Measurements from ENCODE around the gene SHPK. TPM values are rescaled to one million over a fixed set of nuclear protein-coding genes. Genes with fewer than 3 reads are reported as not detected.

SHPK gene
- total RNA-seq, 1 experiment from 2014 or later = 8.4 TPM

DNA sequence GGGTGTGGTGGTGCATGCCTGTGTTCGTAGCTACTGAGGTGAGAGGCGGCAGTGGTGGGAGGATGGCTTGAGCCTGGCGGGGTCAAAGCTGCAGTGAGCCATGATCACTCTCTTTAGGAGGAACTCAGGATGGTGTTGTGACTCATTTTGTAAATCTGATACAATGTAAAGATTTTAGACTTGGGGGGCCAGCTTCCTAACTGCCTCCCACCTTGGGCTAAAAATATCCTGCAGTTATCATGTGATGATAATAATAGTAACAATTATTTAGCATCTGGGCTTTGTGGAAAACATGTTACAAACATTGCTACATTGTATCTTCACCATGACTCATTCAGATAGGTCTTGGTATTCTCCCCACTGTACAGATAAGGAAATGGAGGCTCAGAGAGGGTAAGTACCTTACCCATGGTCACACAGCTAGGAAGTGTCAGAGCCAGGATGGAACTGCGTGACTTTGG lies 7.9 kb upstream of the SHPK start:
- ATAC-seq (no peak), DNase-seq (ENCODE audit: low read depth, low spot score) (no peak)
- CTCF ChIA-PET = no interaction called here
- Histone ChIP-seq H3K27me3 (ENCODE audit: control insufficient read depth, insufficient read depth, low read length) (no peaks in the 10 kb centered on the region), H3K4me1 (ENCODE audit: control insufficient read depth, insufficient read depth, low read length) (no peaks in the 10 kb centered on the region), H3K4me3 (ENCODE audit: low read depth in 2 of 2, low read length in 2 of 2) (no peak overlapping the region), H3K36me3 (ENCODE audit: control insufficient read depth, insufficient read depth, low read length) (no peaks in the 10 kb centered on the region), H3K27ac (ENCODE audit: low read length) (no peak overlapping the region), H3K9me3 (ENCODE audit: control insufficient read depth, insufficient read depth, low read depth, low read length) (no peaks in the 10 kb centered on the region)
- POLR2A ChIA-PET = no interaction called here
- BruUV-seq (replicated peaks) = no TSS peak
- intact Hi-C loops (cut with micrococcal nuclease; ENCODE audit: unreplicated experiment) (no loop called here), in situ Hi-C loops (cut with HindIII; ENCODE audit: low pct_unique_long_range_greater_than_20kb, low sequenced_read_pairs) (no loop called here)
- TF ChIP-seq POLR2AphosphoS5 (IDR thresholded peaks at IDR 0.05; ENCODE audit: low read depth, low read length) (no peak), CTCF (IDR thresholded peaks at IDR 0.05) (no peak), TCF7L2 (IDR thresholded peaks at IDR 0.05; ENCODE audit: low read depth, low read length) (no peak), REST (IDR thresholded peaks at IDR 0.05; ENCODE audit: insufficient read depth in 1 of 2, low read depth in 2 of 2, low read length in 1 of 2) (no peak), SIN3A (IDR thresholded peaks at IDR 0.05; ENCODE audit: borderline replicate concordance, insufficient read depth, low read depth, low read length) (no peak)

DNA sequence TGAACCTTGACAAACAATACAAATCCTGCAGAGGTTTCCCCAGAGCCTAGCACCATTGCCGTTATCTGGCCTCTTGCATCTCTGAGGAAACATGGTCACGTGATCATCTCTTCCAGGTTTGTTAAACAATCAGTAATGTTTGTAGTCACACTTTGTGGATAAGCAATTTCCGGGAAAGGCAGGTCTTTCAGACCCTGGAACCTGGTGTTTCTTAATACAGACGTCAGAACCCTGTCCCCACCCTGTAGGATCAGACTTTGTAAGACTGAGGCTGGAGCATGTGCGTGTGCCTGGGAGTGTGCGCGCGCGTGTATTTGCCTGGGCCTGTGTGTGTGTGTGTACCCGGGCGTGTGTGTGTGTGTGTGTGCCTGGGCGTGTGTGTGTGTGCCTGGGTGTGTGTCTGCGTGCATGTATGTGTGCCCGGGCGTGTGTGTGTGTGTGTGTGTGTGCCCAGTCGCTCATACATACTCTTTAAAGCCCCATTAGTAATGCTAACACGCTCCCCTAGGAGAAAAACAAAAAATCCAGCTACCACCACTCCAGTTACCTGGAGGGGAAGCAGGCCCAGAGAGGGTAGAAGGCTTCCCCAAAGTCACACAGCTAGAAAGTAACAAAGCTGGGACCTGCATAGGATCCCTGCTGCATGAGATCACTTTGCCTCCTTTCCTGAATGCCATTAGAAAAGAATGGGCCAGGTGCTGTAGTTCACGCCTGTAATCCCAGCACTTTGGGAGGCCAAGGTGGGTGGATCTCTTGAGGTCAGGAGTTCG lies 5.9 kb upstream of the SHPK start:
- BruUV-seq (replicated peaks) = no TSS peak
- H3K27me3 ChIP-seq (ENCODE audit: control insufficient read depth, insufficient read depth, low read length) = no peaks in the 10 kb centered on the region
- in situ Hi-C loops (cut with HindIII; ENCODE audit: low pct_unique_long_range_greater_than_20kb, low sequenced_read_pairs) (no loop called here), intact Hi-C loops (cut with micrococcal nuclease; ENCODE audit: unreplicated experiment) (no loop called here)
- no peaks in the 10 kb centered on the region for H3K36me3 ChIP-seq (ENCODE audit: control insufficient read depth, insufficient read depth, low read length)
- no peaks in the 10 kb centered on the region for H3K9me3 ChIP-seq (ENCODE audit: control insufficient read depth, insufficient read depth, low read depth, low read length)
- ChIA-PET CTCF (no interaction called here), POLR2A (no interaction called here)
- DNase-seq (ENCODE audit: low read depth, low spot score) (no peak), ATAC-seq (no peak)
- no peak overlapping the region for H3K4me3 ChIP-seq (ENCODE audit: low read depth in 2 of 2, low read length in 2 of 2)
- TF ChIP-seq TCF7L2 (IDR thresholded peaks at IDR 0.05; ENCODE audit: low read depth, low read length) (no peak), CTCF (IDR thresholded peaks at IDR 0.05) (no peak), SIN3A (IDR thresholded peaks at IDR 0.05; ENCODE audit: borderline replicate concordance, insufficient read depth, low read depth, low read length) (no peak), REST (IDR thresholded peaks at IDR 0.05; ENCODE audit: insufficient read depth in 1 of 2, low read depth in 2 of 2, low read length in 1 of 2) (no peak), POLR2AphosphoS5 (IDR thresholded peaks at IDR 0.05; ENCODE audit: low read depth, low read length) (no peak)
- no peaks in the 10 kb centered on the region for H3K4me1 ChIP-seq (ENCODE audit: control insufficient read depth, insufficient read depth, low read length)
- no peak overlapping the region for H3K27ac ChIP-seq (ENCODE audit: low read length)

Data from Panc1 (cell line).